HEK293 (cell line): ENCODE measurements around the gene SLC52A3.
A peak's percentile ranks its signal among the peaks of the same experiment; 100 is the strongest.

Experiments used
- CTCF ChIA-PET: fragments of 350-600 bp; formaldehyde crosslinking; extraction: SDS; loops from one replicate; lab custom pipeline; 2021; ENCODE audit warnings: antibody characterized with exemption; lab: Yijun Ruan, JAX
- POLR2A ChIA-PET: fragments of 300-600 bp; formaldehyde crosslinking; extraction: SDS; loops from one replicate; lab custom pipeline; 2020; ENCODE audit warnings: antibody characterized with exemption, inconsistent platforms; lab: Yijun Ruan, JAX
- H3K27ac ChIP-seq: fragments of 200-500 bp; sonication (Bioruptor generic); 2 replicates; pipeline ENCODE4 v1.5.1; 2014; ENCODE audit warnings: low read depth, low read length, control low read depth, inconsistent platforms; ENCODE audit errors: extremely low read depth
- H3K36me3 ChIP-seq, 2 experiments: fragments of 200-500 bp in 1 of 2; sonication (Bioruptor generic) in 1 of 2; 1 replicate in 1 of 2; 2 replicates in 1 of 2; pipeline ENCODE4 v1.5.1; 2014 to 2017; ENCODE audit warnings: inconsistent platforms in 2 of 2, low read length in 2 of 2; ENCODE audit not compliant: control insufficient read depth in 2 of 2, insufficient read depth in 1 of 2
- H3K4me1 ChIP-seq: fragments of 200-500 bp; sonication (Bioruptor generic); 2 replicates; pipeline ENCODE4 v1.5.1; 2014; ENCODE audit warnings: mild to moderate bottlenecking, low read length, inconsistent platforms; ENCODE audit not compliant: control insufficient read depth, insufficient read depth
- H3K4me3 ChIP-seq: 2 replicates; pipeline ENCODE4 v1.5.1; 2011; ENCODE audit warnings: low read depth, mild to moderate bottlenecking, control low read depth, low read length, moderate library complexity
- H3K9me3 ChIP-seq: fragments of 200-500 bp; sonication (Bioruptor generic); 2 replicates; pipeline ENCODE4 v1.5.1; 2014; ENCODE audit warnings: low read depth, low read length, inconsistent platforms; ENCODE audit not compliant: control insufficient read depth, insufficient read depth
- OVOL3 ChIP-seq: fragments of 450-650 bp; formaldehyde crosslinking; IDR thresholded peaks from 2 replicates; pipeline ENCODE4 v1.5.1; 2016; ENCODE audit warnings: missing biosample characterization, missing genetic modification characterization
- SETDB1 ChIP-seq: IDR thresholded peaks from one replicate; pipeline ENCODE4 v1.6.1; 2017; ENCODE audit warnings: mild to moderate bottlenecking, low read length, moderate library complexity, mixed read lengths; ENCODE audit not compliant: insufficient read length
- SP2 ChIP-seq: fragments of 450-650 bp; formaldehyde crosslinking; IDR thresholded peaks from 2 replicates; pipeline ENCODE4 v1.5.1; 2016; ENCODE audit warnings: missing biosample characterization, missing genetic modification characterization
- ZBTB8A ChIP-seq: fragments of 450-650 bp; formaldehyde crosslinking; IDR thresholded peaks from 2 replicates; pipeline ENCODE4 v1.5.1; 2016; ENCODE audit warnings: missing biosample characterization, missing genetic modification characterization
- ZNF140 ChIP-seq: fragments of 450-650 bp; formaldehyde crosslinking; IDR thresholded peaks from 2 replicates; pipeline ENCODE4 v1.5.1; 2016; ENCODE audit warnings: missing biosample characterization, missing genetic modification characterization
- ZNF266 ChIP-seq: fragments of 450-650 bp; formaldehyde crosslinking; IDR thresholded peaks from 2 replicates; pipeline ENCODE4 v1.5.1; 2016; ENCODE audit warnings: missing biosample characterization, missing genetic modification characterization, low read depth
- ZNF302 ChIP-seq: fragments of 450-650 bp; formaldehyde crosslinking; IDR thresholded peaks from 2 replicates; pipeline ENCODE4 v1.5.1; 2016; ENCODE audit warnings: missing biosample characterization, missing genetic modification characterization, low read depth
- ZNF394 ChIP-seq: fragments of 450-650 bp; formaldehyde crosslinking; IDR thresholded peaks from 2 replicates; pipeline ENCODE4 v1.5.1; 2016; ENCODE audit warnings: missing biosample characterization, missing genetic modification characterization, mild to moderate bottlenecking, moderate library complexity, borderline replicate concordance
- ZNF404 ChIP-seq: fragments of 450-650 bp; formaldehyde crosslinking; IDR thresholded peaks from 2 replicates; pipeline ENCODE4 v1.5.1; 2017; ENCODE audit warnings: missing biosample characterization, missing genetic modification characterization
- ZNF426 ChIP-seq: fragments of 450-650 bp; formaldehyde crosslinking; IDR thresholded peaks from 2 replicates; pipeline ENCODE4 v1.5.1; 2017; ENCODE audit warnings: missing biosample characterization, missing genetic modification characterization, mild to moderate bottlenecking, inconsistent platforms, moderate library complexity
- ZNF433 ChIP-seq: fragments of 450-650 bp; formaldehyde crosslinking; IDR thresholded peaks from 2 replicates; pipeline ENCODE4 v1.5.1; 2016; ENCODE audit warnings: missing biosample characterization, missing genetic modification characterization, low read depth
- ZNF518A ChIP-seq: fragments of 450-650 bp; formaldehyde crosslinking; conservative IDR thresholded peaks from 2 replicates; pipeline ENCODE4 v1.5.1; 2016; ENCODE audit warnings: low read depth, missing biosample characterization, missing genetic modification characterization
- ZNF555 ChIP-seq: fragments of 450-650 bp; formaldehyde crosslinking; conservative IDR thresholded peaks from 2 replicates; pipeline ENCODE4 v1.5.1; 2017; ENCODE audit warnings: missing biosample characterization, mild to moderate bottlenecking, missing genetic modification characterization, inconsistent platforms
- ZNF560 ChIP-seq: fragments of 450-650 bp; formaldehyde crosslinking; IDR thresholded peaks from 2 replicates; pipeline ENCODE4 v1.5.1; 2017; ENCODE audit warnings: missing biosample characterization, missing genetic modification characterization, borderline replicate concordance
- ZNF623 ChIP-seq: fragments of 450-650 bp; formaldehyde crosslinking; IDR thresholded peaks from 2 replicates; pipeline ENCODE4 v1.5.1; 2016; ENCODE audit warnings: missing biosample characterization, missing genetic modification characterization
- ZNF654 ChIP-seq: fragments of 450-650 bp; formaldehyde crosslinking; IDR thresholded peaks from 2 replicates; pipeline ENCODE4 v1.5.1; 2016; ENCODE audit warnings: low read depth, missing biosample characterization, missing genetic modification characterization
- ZNF664 ChIP-seq: fragments of 450-650 bp; formaldehyde crosslinking; IDR thresholded peaks from 2 replicates; pipeline ENCODE4 v1.5.1; 2016; ENCODE audit warnings: missing biosample characterization, missing genetic modification characterization
- ZXDB ChIP-seq: fragments of 450-650 bp; formaldehyde crosslinking; IDR thresholded peaks from 2 replicates; pipeline ENCODE4 v1.5.1; 2016; ENCODE audit warnings: missing biosample characterization, missing genetic modification characterization
- TF ChIP-seq, protein P1 (sequence below): fragments of 450-650 bp; formaldehyde crosslinking; conservative IDR thresholded peaks from 2 replicates; pipeline ENCODE4 v1.5.1; 2016; ENCODE audit warnings: low read depth, missing biosample characterization, missing genetic modification characterization
- TF ChIP-seq, protein P2 (sequence below): fragments of 450-650 bp; formaldehyde crosslinking; IDR thresholded peaks from 2 replicates; pipeline ENCODE4 v1.5.1; 2016; ENCODE audit warnings: missing biosample characterization, missing genetic modification characterization
- TF ChIP-seq, protein P3 (sequence below): fragments of 450-650 bp; formaldehyde crosslinking; IDR thresholded peaks from 2 replicates; pipeline ENCODE4 v1.5.1; 2016; ENCODE audit warnings: missing biosample characterization, missing genetic modification characterization
- TF ChIP-seq, protein P4 (sequence below): fragments of 450-650 bp; formaldehyde crosslinking; IDR thresholded peaks from 2 replicates; pipeline ENCODE4 v1.5.1; 2016; ENCODE audit warnings: missing biosample characterization, missing genetic modification characterization, borderline replicate concordance

The SLC52A3 gene

DNA sequence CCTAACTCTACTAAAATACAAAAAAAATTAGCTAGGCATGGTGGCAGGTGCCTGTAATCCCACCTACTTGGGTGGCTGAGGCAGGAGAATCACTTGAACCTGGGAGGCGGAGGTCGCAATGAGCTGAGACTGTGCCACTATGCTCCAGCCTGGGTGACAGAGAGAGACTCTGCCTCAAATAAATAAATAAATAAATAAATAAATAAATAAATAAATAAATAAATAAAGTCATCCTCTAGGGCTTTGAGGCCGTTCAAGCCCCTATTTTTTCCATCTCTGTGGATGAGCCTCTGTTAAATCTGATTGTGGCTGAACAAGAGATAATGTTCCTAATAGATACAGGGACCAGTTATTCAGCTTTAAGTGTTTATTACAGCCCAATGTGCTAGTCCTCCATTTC is 33.4 kb upstream of the SLC52A3 start:
- no peak overlapping the region for H3K27ac ChIP-seq
- no peaks in the 10 kb centered on the region for H3K36me3 ChIP-seq
- TF ChIP-seq ZNF426 = peak; percentile 75
- peak; percentile 46; the same call in 1 of the 2 replicates for TF ChIP-seq ZNF433 (tag by site-specific recombination)
- peak; percentile 67; the same call in 1 of the 2 replicates for TF ChIP-seq ZNF140 (tag by site-specific recombination)
- TF ChIP-seq ZNF664 (tag by site-specific recombination) = 0 out of 2 replicates have a peak, but pooled peaks have one; percentile 39
- peak; percentile 83 for TF ChIP-seq ZNF518A (tag by site-specific recombination)
- no peak for TF ChIP-seq SETDB1
- peak; percentile 47 for TF ChIP-seq ZNF623 (tag by site-specific recombination)
- TF ChIP-seq ZXDB = 0 out of 2 replicates have a peak, but pooled peaks have one; percentile 36
- TF ChIP-seq ZNF654 (tag by site-specific recombination) = peak; percentile 25
- no peak for TF ChIP-seq SP2 (tag by site-specific recombination)
- TF ChIP-seq ZNF560 (tag by site-specific recombination) = 0 out of 2 replicates have a peak, but pooled peaks have one; percentile 16
- TF ChIP-seq ZNF404 (tag by site-specific recombination) = no peak
- TF ChIP-seq, protein P1, sequence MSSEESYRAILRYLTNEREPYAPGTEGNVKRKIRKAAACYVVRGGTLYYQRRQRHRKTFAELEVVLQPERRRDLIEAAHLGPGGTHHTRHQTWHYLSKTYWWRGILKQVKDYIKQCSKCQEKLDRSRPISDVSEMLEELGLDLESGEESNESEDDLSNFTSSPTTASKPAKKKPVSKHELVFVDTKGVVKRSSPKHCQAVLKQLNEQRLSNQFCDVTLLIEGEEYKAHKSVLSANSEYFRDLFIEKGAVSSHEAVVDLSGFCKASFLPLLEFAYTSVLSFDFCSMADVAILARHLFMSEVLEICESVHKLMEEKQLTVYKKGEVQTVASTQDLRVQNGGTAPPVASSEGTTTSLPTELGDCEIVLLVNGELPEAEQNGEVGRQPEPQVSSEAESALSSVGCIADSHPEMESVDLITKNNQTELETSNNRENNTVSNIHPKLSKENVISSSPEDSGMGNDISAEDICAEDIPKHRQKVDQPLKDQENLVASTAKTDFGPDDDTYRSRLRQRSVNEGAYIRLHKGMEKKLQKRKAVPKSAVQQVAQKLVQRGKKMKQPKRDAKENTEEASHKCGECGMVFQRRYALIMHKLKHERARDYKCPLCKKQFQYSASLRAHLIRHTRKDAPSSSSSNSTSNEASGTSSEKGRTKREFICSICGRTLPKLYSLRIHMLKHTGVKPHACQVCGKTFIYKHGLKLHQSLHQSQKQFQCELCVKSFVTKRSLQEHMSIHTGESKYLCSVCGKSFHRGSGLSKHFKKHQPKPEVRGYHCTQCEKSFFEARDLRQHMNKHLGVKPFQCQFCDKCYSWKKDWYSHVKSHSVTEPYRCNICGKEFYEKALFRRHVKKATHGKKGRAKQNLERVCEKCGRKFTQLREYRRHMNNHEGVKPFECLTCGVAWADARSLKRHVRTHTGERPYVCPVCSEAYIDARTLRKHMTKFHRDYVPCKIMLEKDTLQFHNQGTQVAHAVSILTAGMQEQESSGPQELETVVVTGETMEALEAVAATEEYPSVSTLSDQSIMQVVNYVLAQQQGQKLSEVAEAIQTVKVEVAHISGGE (tag by site-specific recombination) = peak; percentile 64
- TF ChIP-seq OVOL3 (tag by site-specific recombination) = no peak
- TF ChIP-seq, protein P2, sequence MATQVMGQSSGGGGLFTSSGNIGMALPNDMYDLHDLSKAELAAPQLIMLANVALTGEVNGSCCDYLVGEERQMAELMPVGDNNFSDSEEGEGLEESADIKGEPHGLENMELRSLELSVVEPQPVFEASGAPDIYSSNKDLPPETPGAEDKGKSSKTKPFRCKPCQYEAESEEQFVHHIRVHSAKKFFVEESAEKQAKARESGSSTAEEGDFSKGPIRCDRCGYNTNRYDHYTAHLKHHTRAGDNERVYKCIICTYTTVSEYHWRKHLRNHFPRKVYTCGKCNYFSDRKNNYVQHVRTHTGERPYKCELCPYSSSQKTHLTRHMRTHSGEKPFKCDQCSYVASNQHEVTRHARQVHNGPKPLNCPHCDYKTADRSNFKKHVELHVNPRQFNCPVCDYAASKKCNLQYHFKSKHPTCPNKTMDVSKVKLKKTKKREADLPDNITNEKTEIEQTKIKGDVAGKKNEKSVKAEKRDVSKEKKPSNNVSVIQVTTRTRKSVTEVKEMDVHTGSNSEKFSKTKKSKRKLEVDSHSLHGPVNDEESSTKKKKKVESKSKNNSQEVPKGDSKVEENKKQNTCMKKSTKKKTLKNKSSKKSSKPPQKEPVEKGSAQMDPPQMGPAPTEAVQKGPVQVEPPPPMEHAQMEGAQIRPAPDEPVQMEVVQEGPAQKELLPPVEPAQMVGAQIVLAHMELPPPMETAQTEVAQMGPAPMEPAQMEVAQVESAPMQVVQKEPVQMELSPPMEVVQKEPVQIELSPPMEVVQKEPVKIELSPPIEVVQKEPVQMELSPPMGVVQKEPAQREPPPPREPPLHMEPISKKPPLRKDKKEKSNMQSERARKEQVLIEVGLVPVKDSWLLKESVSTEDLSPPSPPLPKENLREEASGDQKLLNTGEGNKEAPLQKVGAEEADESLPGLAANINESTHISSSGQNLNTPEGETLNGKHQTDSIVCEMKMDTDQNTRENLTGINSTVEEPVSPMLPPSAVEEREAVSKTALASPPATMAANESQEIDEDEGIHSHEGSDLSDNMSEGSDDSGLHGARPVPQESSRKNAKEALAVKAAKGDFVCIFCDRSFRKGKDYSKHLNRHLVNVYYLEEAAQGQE = peak; percentile 38; the same call in 1 of the 2 replicates
- peak; percentile 48; the same call in 1 of the 2 replicates for TF ChIP-seq ZNF266 (tag by site-specific recombination)
- peak; percentile 88 for TF ChIP-seq ZNF394 (tag by site-specific recombination)
- no peak for TF ChIP-seq ZNF302 (tag by site-specific recombination)
- peak; percentile 38; the same call in 1 of the 2 replicates for TF ChIP-seq ZBTB8A
- peak; percentile 77 for TF ChIP-seq ZNF555 (tag by site-specific recombination)
- TF ChIP-seq, protein P3, sequence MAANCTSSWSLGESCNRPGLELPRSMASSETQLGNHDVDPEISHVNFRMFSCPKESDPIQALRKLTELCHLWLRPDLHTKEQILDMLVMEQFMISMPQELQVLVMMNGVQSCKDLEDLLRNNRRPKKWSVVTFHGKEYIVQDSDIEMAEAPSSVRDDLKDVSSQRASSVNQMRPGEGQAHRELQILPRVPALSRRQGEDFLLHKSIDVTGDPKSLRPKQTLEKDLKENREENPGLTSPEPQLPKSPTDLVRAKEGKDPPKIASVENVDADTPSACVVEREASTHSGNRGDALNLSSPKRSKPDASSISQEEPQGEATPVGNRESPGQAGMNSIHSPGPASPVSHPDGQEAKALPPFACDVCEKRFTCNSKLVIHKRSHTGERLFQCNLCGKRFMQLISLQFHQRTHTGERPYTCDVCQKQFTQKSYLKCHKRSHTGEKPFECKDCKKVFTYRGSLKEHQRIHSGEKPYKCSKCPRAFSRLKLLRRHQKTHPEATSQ (tag by site-specific recombination) = no peak
- TF ChIP-seq, protein P4, sequence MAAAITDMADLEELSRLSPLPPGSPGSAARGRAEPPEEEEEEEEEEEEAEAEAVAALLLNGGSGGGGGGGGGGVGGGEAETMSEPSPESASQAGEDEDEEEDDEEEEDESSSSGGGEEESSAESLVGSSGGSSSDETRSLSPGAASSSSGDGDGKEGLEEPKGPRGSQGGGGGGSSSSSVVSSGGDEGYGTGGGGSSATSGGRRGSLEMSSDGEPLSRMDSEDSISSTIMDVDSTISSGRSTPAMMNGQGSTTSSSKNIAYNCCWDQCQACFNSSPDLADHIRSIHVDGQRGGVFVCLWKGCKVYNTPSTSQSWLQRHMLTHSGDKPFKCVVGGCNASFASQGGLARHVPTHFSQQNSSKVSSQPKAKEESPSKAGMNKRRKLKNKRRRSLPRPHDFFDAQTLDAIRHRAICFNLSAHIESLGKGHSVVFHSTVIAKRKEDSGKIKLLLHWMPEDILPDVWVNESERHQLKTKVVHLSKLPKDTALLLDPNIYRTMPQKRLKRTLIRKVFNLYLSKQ = no peak
- H3K4me3 ChIP-seq = no peak overlapping the region
- ChIA-PET POLR2A (interaction anchor here (0.7 kb wide), 1 partner anchor 93 kb away, joined by 4 read pairs; no protein-coding TSS in a partner anchor), CTCF (interaction anchor here (0.7 to 0.9 kb wide), 3 partner anchors 10 to 33 kb away, joined by 3 to 4 read pairs (median 3); partner anchors contain the start of gene SLC52A3)
- 0 out of 2 replicates have a peak, but pooled peaks cover 3% of the 10 kb centered on the region for H3K9me3 ChIP-seq
- H3K4me1 ChIP-seq = no peaks in the 10 kb centered on the region
